Measurements from ENCODE around the gene APPL2. TPM values are rescaled to one million over a fixed set of nuclear protein-coding genes. Genes with fewer than 3 reads are reported as not detected.
A peak's percentile ranks its signal among the peaks of the same experiment; 100 is the strongest.

APPL2 gene, protein sequence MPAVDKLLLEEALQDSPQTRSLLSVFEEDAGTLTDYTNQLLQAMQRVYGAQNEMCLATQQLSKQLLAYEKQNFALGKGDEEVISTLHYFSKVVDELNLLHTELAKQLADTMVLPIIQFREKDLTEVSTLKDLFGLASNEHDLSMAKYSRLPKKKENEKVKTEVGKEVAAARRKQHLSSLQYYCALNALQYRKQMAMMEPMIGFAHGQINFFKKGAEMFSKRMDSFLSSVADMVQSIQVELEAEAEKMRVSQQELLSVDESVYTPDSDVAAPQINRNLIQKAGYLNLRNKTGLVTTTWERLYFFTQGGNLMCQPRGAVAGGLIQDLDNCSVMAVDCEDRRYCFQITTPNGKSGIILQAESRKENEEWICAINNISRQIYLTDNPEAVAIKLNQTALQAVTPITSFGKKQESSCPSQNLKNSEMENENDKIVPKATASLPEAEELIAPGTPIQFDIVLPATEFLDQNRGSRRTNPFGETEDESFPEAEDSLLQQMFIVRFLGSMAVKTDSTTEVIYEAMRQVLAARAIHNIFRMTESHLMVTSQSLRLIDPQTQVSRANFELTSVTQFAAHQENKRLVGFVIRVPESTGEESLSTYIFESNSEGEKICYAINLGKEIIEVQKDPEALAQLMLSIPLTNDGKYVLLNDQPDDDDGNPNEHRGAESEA
- total RNA-seq: 10 to 100 TPM; 48.6 to 97.9 (median 79.5) TPM

DNA sequence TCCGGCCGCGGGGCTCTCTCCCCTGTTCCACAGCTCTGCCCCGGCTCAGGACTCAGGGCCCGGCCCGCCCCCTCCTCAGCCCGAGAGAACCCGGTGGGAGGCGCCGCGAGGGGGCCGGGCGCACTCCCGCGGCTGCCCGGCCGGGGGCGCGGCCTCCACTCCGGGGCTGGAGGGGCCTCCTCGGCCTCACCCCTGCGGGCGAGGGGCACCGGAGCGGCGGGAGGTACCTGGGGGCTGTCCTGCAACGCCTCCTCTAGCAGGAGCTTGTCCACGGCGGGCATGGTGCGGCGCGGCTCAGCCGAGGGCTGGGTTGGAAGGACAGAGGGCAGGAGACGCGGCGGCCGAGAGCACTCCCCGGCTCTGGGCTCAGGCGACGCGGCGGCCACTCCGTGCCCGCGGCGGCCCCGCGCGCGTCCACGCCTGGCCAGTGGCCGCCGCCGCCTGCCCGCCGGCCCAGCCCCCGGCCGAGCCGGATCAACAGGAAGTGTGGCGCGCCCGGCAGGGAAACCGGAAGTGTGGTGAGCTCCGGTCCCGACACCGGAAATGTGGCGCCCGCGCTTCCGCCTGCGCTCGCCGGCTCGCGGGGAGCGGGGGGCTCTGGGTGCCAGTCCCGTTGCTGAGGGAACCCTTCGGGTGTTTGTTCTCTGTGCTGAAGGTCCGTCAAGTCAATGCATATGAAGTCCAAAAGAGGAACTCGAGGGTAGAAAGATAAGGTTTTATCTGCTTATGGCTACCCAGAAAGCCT, at the start of gene APPL2:
Gene APPL2 (minus strand): TSS at position 443 of the 745 bp plus-strand sequence. CDS start 162 bp downstream, at position 281.
- Histone ChIP-seq H3K36me3 (no peaks in the 10 kb centered on the region), H3K4me1 (peaks cover 0 to 49% (median 28%) of the 10 kb centered on the region in 4 donors), H3K4me3 (peak within 1 kb of the TSS; percentile 75 to 94 (median 86)), H3K27me3 (no peaks in the 10 kb centered on the region), H3K9me3 (no peaks in the 10 kb centered on the region), H3K27ac (peak within 1 kb of the TSS; percentile 79 to 98 (median 96))
- TF ChIP-seq CTCF (IDR thresholded peaks at IDR 0.05) (peak; percentile 18 to 70 (median 47)), EP300 (IDR thresholded peaks at IDR 0.05) (peak; percentile 79 to 92), POLR2A (IDR thresholded peaks at IDR 0.05) (peak; percentile 64 to 93)
- peak; percentile 74 to 81 for DNase-seq (ENCODE audit: low spot score in 2 of 2)
- 0% methylated on average over 5 to 19 of the region's 80 CpGs for WGBS, 2 donors

DNA sequence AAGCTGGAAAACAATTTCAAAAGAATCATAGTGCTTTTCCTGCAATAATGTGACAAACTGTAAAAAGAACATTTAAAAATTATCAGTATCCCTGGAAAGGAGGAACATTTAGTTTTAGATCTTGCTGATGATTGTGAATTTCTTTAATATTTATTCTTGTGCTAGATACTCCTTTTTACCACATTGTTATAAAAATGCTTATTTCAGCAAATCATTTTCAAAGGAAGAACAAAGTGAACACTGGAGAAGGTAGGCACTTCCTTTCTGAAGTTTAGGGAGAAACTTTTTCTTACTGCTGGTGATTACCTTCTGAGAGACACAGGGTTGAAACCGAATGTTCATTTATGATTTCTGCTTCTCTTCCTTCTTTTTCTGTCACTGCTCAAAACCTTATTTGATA, 49.4 kb upstream of the APPL2 start:
- no peak for TF ChIP-seq POLR2A (IDR thresholded peaks at IDR 0.05)
- no peak for TF ChIP-seq EP300 (IDR thresholded peaks at IDR 0.05)
- no peak for TF ChIP-seq CTCF (IDR thresholded peaks at IDR 0.05)
- WGBS, 2 donors: 84 to 91% methylated on average over 1 of the region's 1 CpG
- Histone ChIP-seq H3K27me3 (no peaks in the 10 kb centered on the region), H3K27ac (no peak overlapping the region), H3K4me1 (no peaks in the 10 kb centered on the region), H3K36me3 (no peaks in the 10 kb centered on the region), H3K4me3 (no peak overlapping the region), H3K9me3 (no peaks in the 10 kb centered on the region)
- DNase-seq (ENCODE audit: low spot score in 2 of 2): no peak

DNA sequence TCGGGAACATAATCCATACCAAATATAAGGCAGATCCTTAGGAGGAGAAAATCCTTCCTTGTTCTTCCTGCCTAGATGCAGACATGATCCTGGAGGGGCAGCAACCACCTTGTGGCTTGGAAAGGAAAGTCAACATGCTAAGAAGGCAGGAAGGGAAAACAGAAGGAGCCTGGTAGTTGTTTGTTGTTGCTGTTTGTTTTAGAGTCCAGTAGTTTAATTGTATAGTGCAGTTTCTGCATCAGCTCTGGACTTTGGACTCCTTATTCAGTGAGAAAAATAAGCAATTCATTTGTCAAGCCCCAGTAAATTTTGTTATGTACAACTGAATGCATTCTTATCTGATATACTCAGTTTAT, 45.7 kb upstream of the APPL2 start:
- H3K9me3 ChIP-seq: no peaks in the 10 kb centered on the region
- H3K27me3 ChIP-seq: no peaks in the 10 kb centered on the region
- DNase-seq (ENCODE audit: low spot score in 2 of 2): no peak
- H3K4me3 ChIP-seq: no peak overlapping the region
- no peak overlapping the region for H3K27ac ChIP-seq
- H3K36me3 ChIP-seq: no peaks in the 10 kb centered on the region
- no peaks in the 10 kb centered on the region for H3K4me1 ChIP-seq
- TF ChIP-seq POLR2A (IDR thresholded peaks at IDR 0.05) (no peak), CTCF (IDR thresholded peaks at IDR 0.05) (no peak), EP300 (IDR thresholded peaks at IDR 0.05) (no peak)
- WGBS, 2 donors: 92 to 97% methylated on average over 1 of the region's 1 CpG

GRCh38 chr12:105280966-105281693, 45.2 kb upstream of the APPL2 start:
- no peak for TF ChIP-seq EP300 (IDR thresholded peaks at IDR 0.05)
- WGBS, 2 donors: 70 to 72% methylated on average over 6 of the region's 6 CpGs
- Histone ChIP-seq H3K4me3 (no peak overlapping the region), H3K4me1 (no peaks in the 10 kb centered on the region), H3K27me3 (no peaks in the 10 kb centered on the region), H3K27ac (no peak overlapping the region), H3K36me3 (no peaks in the 10 kb centered on the region), H3K9me3 (no peaks in the 10 kb centered on the region)
- no peak for DNase-seq (ENCODE audit: low spot score in 2 of 2)

GRCh38 chr12:105279460-105280056, 43.6 kb upstream of the APPL2 start:
- H3K27me3 ChIP-seq: no peaks in the 10 kb centered on the region
- WGBS, 2 donors: 68 to 82% methylated on average over 6 of the region's 6 CpGs
- no peaks in the 10 kb centered on the region for H3K4me1 ChIP-seq
- no peak for DNase-seq (ENCODE audit: low spot score in 2 of 2)
- no peak overlapping the region for H3K4me3 ChIP-seq
- no peaks in the 10 kb centered on the region for H3K9me3 ChIP-seq
- TF ChIP-seq CTCF (IDR thresholded peaks at IDR 0.05) (peak; percentile 15 to 54 (median 34)), EP300 (IDR thresholded peaks at IDR 0.05) (no peak), POLR2A (IDR thresholded peaks at IDR 0.05) (no peak)
- no peaks in the 10 kb centered on the region for H3K36me3 ChIP-seq
- no peak overlapping the region for H3K27ac ChIP-seq

Data from tibial nerve (tissue), 4 donors.